ENCODE data around the gene RNASEL.
"Not testable (repeated sequence)": the region's sequence is repeated elsewhere in the genome, so short reads cannot be mapped to it uniquely, and the experiment has no call there.

- TF ChIP-seq CTCF (IDR thresholded peaks at IDR 0.05); REST (IDR thresholded peaks at IDR 0.05; ENCODE audit: insufficient read depth in 1 of 2, low read depth in 2 of 2, low read length in 1 of 2); TCF7L2 (IDR thresholded peaks at IDR 0.05; ENCODE audit: low read depth, low read length): not testable (repeated sequence)
Observed at GRCh38 chr1:182632441-182632857, 43.4 kb upstream of the RNASEL start.

Data from Panc1 (cell line).